Sigmoid colon (tissue), 4 donors: ENCODE results near the gene CPNE6.

ENCODE experiments used
- CTCF ChIP-seq, 4 experiments: fragments of 450-650 bp in 3 of 4; fragments of 200-600 bp in 1 of 4; IDR thresholded peaks; one replicate each; pipeline ENCODE4 v1.5.1; 2016 to 2019; ENCODE audit warnings: antibody characterized with exemption in 4 of 4, mild to moderate bottlenecking in 3 of 4, moderate library complexity in 2 of 4
- EP300 ChIP-seq, 4 donors: sonication (generic); formaldehyde crosslinking; IDR thresholded peaks; one replicate each; pipeline ENCODE4 v1.6.1; 2017; ENCODE audit warnings: antibody characterized with exemption in 4 of 4
- POLR2A ChIP-seq, 2 donors: fragments of 450-650 bp; IDR thresholded peaks; one replicate each; pipeline ENCODE4 v1.6.1; 2016; ENCODE audit warnings: antibody characterized with exemption in 2 of 2, mild to moderate bottlenecking in 2 of 2, moderate library complexity in 2 of 2
- POLR2AphosphoS5 ChIP-seq, 4 donors: sonication (generic); formaldehyde crosslinking; IDR thresholded peaks; one replicate each; pipeline ENCODE4 v1.6.1; 2017; ENCODE audit warnings: antibody characterized with exemption in 4 of 4

- no peak for TF ChIP-seq CTCF (IDR thresholded peaks at IDR 0.05)
- no peak for TF ChIP-seq POLR2A (IDR thresholded peaks at IDR 0.05)
- no peak for TF ChIP-seq POLR2AphosphoS5 (IDR thresholded peaks at IDR 0.05)
- no peak for TF ChIP-seq EP300 (IDR thresholded peaks at IDR 0.05)
Observed at GRCh38 chr14:24051176-24051788, 20.1 kb upstream of the CPNE6 start.
